ENCODE data around the gene APOC3.
A peak's percentile ranks its signal among the peaks of the same experiment; 100 is the strongest.

The APOC3 gene

GRCh38 chr11:116866804-116867455, 37.2 kb downstream of the APOC3 start:
- Mint-ChIP-seq H3K27ac (peak overlapping the region; percentile 24), H3K27me3 (no peaks in the 10 kb centered on the region), H3K4me1 (no peaks in the 10 kb centered on the region), H3K9me3 (no peaks in the 10 kb centered on the region), H3K4me3 (no peak overlapping the region), H3K36me3 (peaks cover 24% of the 10 kb centered on the region)

DNA sequence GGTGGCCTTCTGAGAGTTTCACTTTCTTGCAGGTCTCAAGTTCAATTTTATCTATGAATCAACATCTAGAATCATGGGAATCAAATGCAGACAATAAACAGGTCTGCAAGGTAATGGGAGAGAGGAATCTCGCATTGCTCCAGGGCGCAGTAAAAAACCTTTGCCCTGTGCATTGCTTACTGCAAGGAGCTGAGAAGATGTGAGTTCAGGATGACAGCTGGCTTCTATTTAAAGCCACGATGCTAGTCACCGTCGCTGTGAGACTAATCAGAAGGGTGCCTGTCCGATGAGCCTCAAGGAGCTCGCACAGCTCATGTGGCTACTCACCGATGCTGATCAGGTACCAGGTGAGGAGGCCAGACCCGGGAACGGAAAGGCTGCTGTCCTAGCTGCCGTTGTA, 37.9 kb downstream of the APOC3 start:
- Mint-ChIP-seq H3K27me3 (no peaks in the 10 kb centered on the region), H3K27ac (no peak overlapping the region), H3K4me3 (no peak overlapping the region), H3K4me1 (no peaks in the 10 kb centered on the region), H3K36me3 (peaks cover 25% of the 10 kb centered on the region), H3K9me3 (no peaks in the 10 kb centered on the region)

- no peaks in the 10 kb centered on the region for H3K27me3 Mint-ChIP-seq
- no peaks in the 10 kb centered on the region for H3K4me1 Mint-ChIP-seq
- H3K4me3 Mint-ChIP-seq: no peak overlapping the region
- no peaks in the 10 kb centered on the region for H3K9me3 Mint-ChIP-seq
- H3K36me3 Mint-ChIP-seq: peaks cover 28% of the 10 kb centered on the region
- no peak overlapping the region for H3K27ac Mint-ChIP-seq
These were observed 38.4 kb downstream of the APOC3 start for GRCh38 chr11:116868066-116868465.

GRCh38 chr11:116869610-116870009, 39.9 kb downstream of the APOC3 start:
- peaks cover 27% of the 10 kb centered on the region for H3K36me3 Mint-ChIP-seq
- H3K4me1 Mint-ChIP-seq: no peaks in the 10 kb centered on the region
- H3K27ac Mint-ChIP-seq: no peak overlapping the region

DNA sequence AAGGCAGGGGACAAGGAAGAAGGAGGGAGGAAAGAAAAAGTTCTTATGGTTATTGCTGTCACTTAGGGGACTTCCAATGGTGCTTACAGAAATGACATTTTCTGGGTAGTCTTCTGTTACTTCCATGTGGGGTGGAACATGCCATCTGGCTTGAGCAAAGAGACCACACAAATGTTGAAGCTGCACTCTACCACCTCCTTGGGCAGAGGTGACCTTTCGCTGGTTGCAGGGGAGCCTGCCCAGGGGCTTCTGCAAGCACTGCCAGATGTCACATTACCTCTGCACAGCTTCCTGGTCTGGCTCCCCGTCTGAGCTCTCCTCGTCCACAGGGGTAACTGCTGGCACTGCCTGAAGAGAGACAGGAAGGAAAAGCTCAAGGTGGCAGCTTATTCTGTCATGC, 40.3 kb downstream of the APOC3 start:
- Mint-ChIP-seq H3K27me3 (no peaks in the 10 kb centered on the region), H3K4me1 (no peaks in the 10 kb centered on the region), H3K27ac (no peak overlapping the region), H3K36me3 (peaks cover 27% of the 10 kb centered on the region), H3K9me3 (no peaks in the 10 kb centered on the region), H3K4me3 (no peak overlapping the region)

More at GRCh38 chr11:116869610-116870009, 39.9 kb downstream of the APOC3 start:
- Mint-ChIP-seq H3K9me3 (no peaks in the 10 kb centered on the region), H3K4me3 (no peak overlapping the region), H3K27me3 (no peaks in the 10 kb centered on the region)

GRCh38 chr11:116871248-116871647, 41.5 kb downstream of the APOC3 start:
- no peaks in the 10 kb centered on the region for H3K27me3 Mint-ChIP-seq
- H3K9me3 Mint-ChIP-seq: no peaks in the 10 kb centered on the region
- no peaks in the 10 kb centered on the region for H3K4me1 Mint-ChIP-seq
- H3K4me3 Mint-ChIP-seq: no peak overlapping the region
- peaks cover 25% of the 10 kb centered on the region for H3K36me3 Mint-ChIP-seq
- H3K27ac Mint-ChIP-seq: no peak overlapping the region

DNA sequence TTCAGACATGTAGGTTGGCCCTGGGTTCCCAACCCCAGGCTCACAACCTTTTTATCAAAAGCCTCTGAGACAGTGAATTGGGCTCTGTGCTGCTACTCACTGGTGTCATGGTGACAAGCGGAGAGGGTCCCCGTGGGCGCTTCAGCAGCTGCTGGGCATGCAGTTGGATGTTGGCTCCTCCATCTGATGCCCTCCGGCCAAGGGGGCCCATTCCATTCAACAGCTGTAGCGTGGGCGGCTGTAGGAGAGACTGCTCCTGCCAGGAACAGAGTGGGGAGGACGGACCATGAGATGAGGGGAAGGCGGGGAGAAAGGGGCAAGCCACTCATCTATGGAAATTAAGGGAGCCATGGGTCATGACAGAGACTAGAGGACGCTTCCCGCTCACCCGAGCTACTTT, 43.7 kb downstream of the APOC3 start:
- Mint-ChIP-seq H3K27me3 (no peaks in the 10 kb centered on the region), H3K9me3 (no peaks in the 10 kb centered on the region), H3K4me1 (no peaks in the 10 kb centered on the region), H3K27ac (no peak overlapping the region), H3K4me3 (no peak overlapping the region), H3K36me3 (peaks cover 21% of the 10 kb centered on the region)

- Mint-ChIP-seq H3K9me3 (no peaks in the 10 kb centered on the region), H3K36me3 (peaks cover 21% of the 10 kb centered on the region), H3K27ac (no peak overlapping the region), H3K4me3 (no peak overlapping the region), H3K4me1 (no peaks in the 10 kb centered on the region), H3K27me3 (no peaks in the 10 kb centered on the region)
These were observed 44.5 kb downstream of the APOC3 start for GRCh38 chr11:116874251-116874650.

DNA sequence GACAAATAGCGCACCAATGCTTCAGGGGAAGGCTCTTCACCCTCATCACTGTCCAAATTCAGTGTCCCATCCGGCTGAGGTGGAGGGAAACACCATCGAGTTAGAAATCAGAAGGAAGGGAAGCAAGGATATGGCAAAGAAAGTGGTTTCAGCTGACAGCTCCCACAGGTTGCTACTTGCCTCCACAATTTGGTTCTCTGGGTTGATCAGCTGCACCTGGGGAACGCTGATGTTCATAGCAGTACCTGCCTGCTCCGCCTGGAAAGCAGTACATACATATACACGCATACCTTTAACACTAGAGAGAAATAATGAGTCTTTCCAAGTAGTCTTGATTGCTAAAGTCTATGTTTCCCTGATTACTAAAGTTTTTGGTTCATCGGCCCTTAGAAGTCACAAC, 45.5 kb downstream of the APOC3 start:
- Mint-ChIP-seq H3K27ac (peak overlapping the region; percentile 1), H3K4me3 (no peak overlapping the region), H3K27me3 (no peaks in the 10 kb centered on the region), H3K4me1 (peaks cover 5% of the 10 kb centered on the region), H3K9me3 (no peaks in the 10 kb centered on the region), H3K36me3 (peaks cover 16% of the 10 kb centered on the region)

DNA sequence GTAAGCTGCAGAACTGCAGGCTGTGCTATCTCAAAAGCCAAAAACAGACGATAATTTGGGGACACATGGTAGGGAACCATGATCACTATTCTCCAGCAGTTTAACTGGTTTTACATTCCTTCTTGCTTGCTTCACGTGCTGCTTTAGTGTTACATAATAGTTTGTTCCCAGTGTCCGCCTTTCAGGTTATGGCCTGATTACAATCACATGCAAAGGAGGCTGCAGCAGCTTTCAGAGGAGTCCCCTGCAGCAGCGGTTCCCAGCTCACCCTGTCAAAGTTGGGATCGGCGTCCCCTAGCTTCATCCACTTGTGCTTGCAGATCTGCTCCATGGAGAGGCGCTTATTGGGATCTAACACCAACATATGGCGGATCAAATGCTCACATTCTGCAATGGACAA, 46.9 kb downstream of the APOC3 start:
- H3K4me1 Mint-ChIP-seq: peaks cover 8% of the 10 kb centered on the region
- H3K36me3 Mint-ChIP-seq: peaks cover 11% of the 10 kb centered on the region
- H3K27me3 Mint-ChIP-seq: no peaks in the 10 kb centered on the region
- no peak overlapping the region for H3K4me3 Mint-ChIP-seq
- no peaks in the 10 kb centered on the region for H3K9me3 Mint-ChIP-seq
- H3K27ac Mint-ChIP-seq: no peak overlapping the region

DNA sequence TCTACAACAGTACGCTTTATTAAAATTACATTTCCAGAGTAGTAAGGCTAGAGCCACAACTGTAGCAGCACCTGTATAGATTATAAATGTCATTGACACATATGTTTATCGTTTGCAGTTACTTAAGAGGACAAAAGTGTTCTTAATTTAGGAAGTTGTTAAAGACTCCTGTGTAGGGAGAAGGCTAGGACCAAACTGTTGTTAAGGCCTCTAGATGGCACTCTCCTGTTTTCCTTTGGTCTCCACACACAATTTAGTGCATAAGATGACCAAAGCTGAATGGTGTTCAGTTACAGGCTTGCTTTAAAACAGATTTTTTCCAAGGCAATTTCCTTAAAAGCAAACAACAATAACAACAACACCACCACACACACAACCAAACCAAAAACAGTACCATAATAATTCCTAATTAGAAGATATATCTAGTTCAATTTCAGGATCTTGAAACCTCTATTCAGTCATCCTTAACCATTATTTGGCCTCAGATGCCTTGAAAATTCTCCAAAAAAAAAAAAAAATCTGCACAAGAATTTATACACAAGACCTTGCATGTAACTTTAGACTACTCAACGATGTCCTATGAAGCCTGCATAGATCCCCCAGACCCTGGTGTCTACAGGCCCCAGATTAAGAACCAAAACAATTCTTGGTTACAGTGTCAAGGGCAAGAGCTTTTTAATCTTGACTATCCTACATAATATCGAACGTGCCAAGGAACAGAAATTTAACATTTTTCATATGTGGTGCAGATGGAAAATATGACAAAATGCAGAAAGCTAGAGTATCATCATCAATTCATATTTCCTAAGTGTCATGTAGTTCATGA, 50.3 kb downstream of the APOC3 start:
- Mint-ChIP-seq H3K4me3 (no peak overlapping the region), H3K4me1 (peaks cover 14% of the 10 kb centered on the region), H3K36me3 (peaks cover 2% of the 10 kb centered on the region), H3K27ac (peak overlapping the region; percentile 81), H3K27me3 (no peaks in the 10 kb centered on the region), H3K9me3 (no peaks in the 10 kb centered on the region)

GRCh38 chr11:116881143-116881542, 51.4 kb downstream of the APOC3 start:
- Mint-ChIP-seq H3K4me3 (no peak overlapping the region), H3K27me3 (no peaks in the 10 kb centered on the region), H3K36me3 (peaks cover 2% of the 10 kb centered on the region), H3K9me3 (no peaks in the 10 kb centered on the region), H3K4me1 (peaks cover 14% of the 10 kb centered on the region), H3K27ac (no peak overlapping the region)

GRCh38 chr11:116882386-116882785, 52.7 kb downstream of the APOC3 start:
- no peaks in the 10 kb centered on the region for H3K9me3 Mint-ChIP-seq
- H3K4me3 Mint-ChIP-seq: no peak overlapping the region
- peaks cover 2% of the 10 kb centered on the region for H3K36me3 Mint-ChIP-seq
- peaks cover 14% of the 10 kb centered on the region for H3K4me1 Mint-ChIP-seq
- H3K27me3 Mint-ChIP-seq: no peaks in the 10 kb centered on the region
- H3K27ac Mint-ChIP-seq: no peak overlapping the region

Data from activated naive CD4-positive, alpha-beta T cell treated with anti-CD3 and anti-CD28 coated beads, Interleukin-2, amount 50 U/mL, for 24 hours (primary cell).